GM21737 (cell line): ENCODE measurements around the gene KCNAB3.
A peak's percentile ranks its signal among the peaks of the same experiment; 100 is the strongest.

ENCODE experiments used
- ATAC-seq: cut with Tn5 transposase; IDR thresholded peaks from one replicate; pipeline ENCODE4 v1.9.1; 2021; ENCODE audit warnings: mild to moderate bottlenecking, moderate library complexity; ENCODE audit not compliant: unreplicated experiment

Gene KCNAB3

GRCh38 chr17:7903154-7904103 lies 26.2 kb downstream of the KCNAB3 start:
- ATAC-seq: no peak

GRCh38 chr17:7897773-7898172 lies 31.9 kb downstream of the KCNAB3 start:
- no peak for ATAC-seq

- ATAC-seq: no peak
Measured at GRCh38 chr17:7897090-7897489, 32.6 kb downstream of the KCNAB3 start.

- no peak for ATAC-seq
Measured at GRCh38 chr17:7894866-7895265, 34.8 kb downstream of the KCNAB3 start.

GRCh38 chr17:7894226-7894625 lies 35.4 kb downstream of the KCNAB3 start:
- ATAC-seq: no peak

GRCh38 chr17:7893187-7893880 lies 36.3 kb downstream of the KCNAB3 start:
- ATAC-seq: no peak

- ATAC-seq: no peak
Measured at GRCh38 chr17:7889166-7889955, 40.3 kb downstream of the KCNAB3 start.

GRCh38 chr17:7888184-7888920 lies 41.3 kb downstream of the KCNAB3 start, which contains the start of gene CHD3:
Gene CHD3, plus strand, starts transcription at chr17:7888789. Its CDS starts 212 bp downstream, at chr17:7889001.
- no peak for ATAC-seq

GRCh38 chr17:7887482-7888183 lies 42.0 kb downstream of the KCNAB3 start:
- peak; percentile 54 for ATAC-seq

GRCh38 chr17:7887038-7887481 lies 42.6 kb downstream of the KCNAB3 start:
- ATAC-seq: no peak

- no peak for ATAC-seq
Measured at GRCh38 chr17:7886227-7887037, 43.2 kb downstream of the KCNAB3 start.

- ATAC-seq: no peak
Measured at GRCh38 chr17:7885367-7886226, 44.1 kb downstream of the KCNAB3 start.

GRCh38 chr17:7884581-7885366 lies 44.9 kb downstream of the KCNAB3 start:
- ATAC-seq: no peak

- ATAC-seq: no peak
Measured at GRCh38 chr17:7883781-7884386, 45.8 kb downstream of the KCNAB3 start.

GRCh38 chr17:7882629-7883028 lies 47.0 kb downstream of the KCNAB3 start:
- ATAC-seq: no peak

GRCh38 chr17:7882068-7882467 lies 47.6 kb downstream of the KCNAB3 start:
- no peak for ATAC-seq
